Measurements from ENCODE around the gene PPP2R3C. TPM values are rescaled to one million over a fixed set of nuclear protein-coding genes. Genes with fewer than 3 reads are reported as not detected.
"Not testable (repeated sequence)": the region's sequence is repeated elsewhere in the genome, so short reads cannot be mapped to it uniquely, and the experiment has no call there.

Gene PPP2R3C
- total RNA-seq, 1 donor from 2014 or later: 23.0 TPM

GRCh38 chr14:35052637-35053036, 69.2 kb downstream of the PPP2R3C start:
- no peak for DNase-seq (ENCODE audit: low spot score)

GRCh38 chr14:35051796-35052195, 70.0 kb downstream of the PPP2R3C start:
- no peak for DNase-seq (ENCODE audit: low spot score)

- DNase-seq (ENCODE audit: low spot score): no peak
Measured at GRCh38 chr14:35050652-35051051, 71.1 kb downstream of the PPP2R3C start.

GRCh38 chr14:35047976-35048513, 73.7 kb downstream of the PPP2R3C start:
- DNase-seq (ENCODE audit: low spot score): no peak

- DNase-seq (ENCODE audit: low spot score): peak; percentile 61
Measured at GRCh38 chr14:35046751-35047536, 74.8 kb downstream of the PPP2R3C start.

- DNase-seq (ENCODE audit: low spot score): peak; percentile 99
Measured at GRCh38 chr14:35046048-35046750, 75.6 kb downstream of the PPP2R3C start, which contains the start of gene FAM177A1. FAM177A1 (plus strand) TSS chr14:35046272; CDS start chr14:35046464, 192 bp downstream.

- no peak for DNase-seq (ENCODE audit: low spot score)
Measured at GRCh38 chr14:35045798-35046047, 76.1 kb downstream of the PPP2R3C start.

GRCh38 chr14:35044939-35045797, 76.6 kb downstream of the PPP2R3C start:
- DNase-seq (ENCODE audit: low spot score): no peak

GRCh38 chr14:35043046-35043445, 78.7 kb downstream of the PPP2R3C start:
- DNase-seq (ENCODE audit: low spot score): no peak

- DNase-seq (ENCODE audit: low spot score): no peak
Measured at GRCh38 chr14:35042632-35043031, 79.2 kb downstream of the PPP2R3C start.

- not testable (repeated sequence) for DNase-seq (ENCODE audit: low spot score)
Measured at GRCh38 chr14:35038312-35038711, 83.5 kb downstream of the PPP2R3C start.

Other genes with a start within 250 kb of the PPP2R3C start
- 43.2 TPM for gene BAZ1A, start 246.6 kb downstream of the PPP2R3C start, total RNA-seq
- 59.2 TPM for gene SRP54, start 139.0 kb downstream of the PPP2R3C start, total RNA-seq
- gene FAM177A1, start 75.7 kb downstream of the PPP2R3C start, total RNA-seq: 56.0 TPM
- 24.2 TPM for gene PRORP, start 562 bp upstream of the PPP2R3C start, total RNA-seq
- gene PSMA6, start 170.4 kb upstream of the PPP2R3C start, total RNA-seq: 173 TPM